Large intestine (tissue), 3 donors: Measurements from ENCODE around the gene RPL23. TPM values are rescaled to one million over a fixed set of nuclear protein-coding genes. Genes with fewer than 3 reads are reported as not detected.
A peak's percentile ranks its signal among the peaks of the same experiment; 100 is the strongest.

Source experiments
- DNase-seq, 2 donors: peaks; one replicate each; pipeline versions ENCODE4 v3.0.0 to v3.0.0-alpha.2; 2013
- H3K27ac ChIP-seq: one replicate; pipeline ENCODE4 v1.5.1; 2013; ENCODE audit warnings: low read length
- H3K27me3 ChIP-seq: 2 replicates; pipeline ENCODE4 v1.6.1; 2013; ENCODE audit warnings: low read length; ENCODE audit not compliant: control insufficient read depth, insufficient read depth
- H3K36me3 ChIP-seq: 2 replicates; pipeline ENCODE4 v1.6.1; 2013; ENCODE audit warnings: low read length; ENCODE audit not compliant: control insufficient read depth, insufficient read depth
- H3K4me1 ChIP-seq: one replicate; pipeline ENCODE4 v1.6.1; 2013; ENCODE audit warnings: low read length; ENCODE audit not compliant: control insufficient read depth, insufficient read depth
- H3K4me3 ChIP-seq: one replicate; pipeline ENCODE4 v1.5.1; 2013; ENCODE audit warnings: low read length
- H3K9me3 ChIP-seq: one replicate; pipeline ENCODE4 v1.6.1; 2013; ENCODE audit warnings: mild to moderate bottlenecking, low read depth, low read length, moderate library complexity; ENCODE audit not compliant: control insufficient read depth
- WGBS: methylation state at CpG from one replicate; pipeline ENCODE4 v1.1.5; 2013; ENCODE audit warnings: low lambda C conversion rate; ENCODE audit not compliant: insufficient coverage; 5-methylcytosine and 5-hydroxymethylcytosine counted together
- polyA plus RNA-seq: library from polyadenylated mRNA; unstranded; fragments of 120-200 nt; gene quantifications from one replicate; pipeline ENCODE4 v1.2.1, GENCODE V29; 2013

The RPL23 gene
- polyA plus RNA-seq, 1 donor = 2,763 TPM

GRCh38 chr17:38875477-38876075 lies 22.1 kb upstream of the RPL23 start:
- WGBS = no CpG with 5 or more reads among the region's 5 CpGs
- Histone ChIP-seq H3K36me3 (peaks cover 47% of the 10 kb centered on the region), H3K4me3 (no peak overlapping the region), H3K27me3 (no peaks in the 10 kb centered on the region), H3K9me3 (no peaks in the 10 kb centered on the region), H3K27ac (peak overlapping the region; percentile 93), H3K4me1 (peaks cover 65% of the 10 kb centered on the region)
- DNase-seq = no peak

DNA sequence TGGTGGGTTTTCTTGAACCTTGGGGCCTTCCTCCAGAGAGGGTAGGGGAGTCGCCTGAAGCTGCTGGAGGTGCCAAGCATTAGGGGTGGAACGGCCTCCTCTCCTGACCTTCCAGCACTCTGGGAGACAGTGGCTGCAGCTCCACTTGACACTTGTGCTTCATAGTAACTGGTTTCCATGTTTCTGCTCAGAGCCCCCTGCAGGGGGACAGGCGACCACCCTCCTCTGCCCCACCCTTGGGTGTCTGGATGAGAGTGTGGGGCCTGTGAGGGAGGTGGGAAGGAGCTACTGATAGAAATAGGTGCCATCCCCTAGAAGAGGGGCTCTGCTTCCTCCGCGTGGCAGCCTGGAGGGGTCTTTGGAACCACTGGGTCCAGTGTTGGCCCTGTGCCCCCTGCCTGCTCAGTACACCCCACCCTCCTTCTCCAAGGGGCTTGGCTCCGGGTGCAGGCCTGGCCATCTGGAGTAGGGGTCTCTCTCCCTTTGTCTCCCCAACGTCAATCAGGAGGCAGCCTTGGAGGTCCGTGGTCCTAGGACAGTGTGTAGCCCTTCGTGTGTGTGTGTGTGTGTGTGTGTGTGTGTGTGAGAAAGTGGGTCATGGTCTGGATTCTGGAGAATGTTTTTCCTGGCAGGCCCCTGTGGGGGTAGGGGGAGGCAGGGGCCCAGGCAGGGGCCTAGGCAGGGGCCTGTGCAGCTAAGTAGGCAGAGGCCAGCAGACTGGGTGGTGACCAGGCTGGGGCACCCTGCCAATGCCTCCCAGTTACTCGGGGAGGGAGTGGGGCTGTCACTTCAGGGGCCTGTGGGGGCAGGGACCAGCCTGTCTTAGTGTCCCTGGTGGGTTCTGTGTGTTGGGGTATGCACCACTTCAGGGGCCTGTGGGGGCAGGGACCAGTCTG lies 21.2 kb upstream of the RPL23 start:
- no CpG with 5 or more reads among the region's 10 CpGs for WGBS
- Histone ChIP-seq H3K4me1 (peaks cover 57% of the 10 kb centered on the region), H3K27me3 (no peaks in the 10 kb centered on the region), H3K36me3 (peaks cover 39% of the 10 kb centered on the region), H3K4me3 (peak overlapping the region; percentile 13), H3K27ac (peak overlapping the region; percentile 93), H3K9me3 (no peaks in the 10 kb centered on the region)
- no peak for DNase-seq

- no peak for DNase-seq
- H3K4me3 ChIP-seq = peak overlapping the region; percentile 13
- no peaks in the 10 kb centered on the region for H3K27me3 ChIP-seq
- WGBS = no CpG with 5 or more reads among the region's 9 CpGs
- H3K36me3 ChIP-seq = peaks cover 30% of the 10 kb centered on the region
- no peaks in the 10 kb centered on the region for H3K9me3 ChIP-seq
- peak overlapping the region; percentile 93 for H3K27ac ChIP-seq
- peaks cover 51% of the 10 kb centered on the region for H3K4me1 ChIP-seq
Observed at GRCh38 chr17:38873640-38874380, 20.3 kb upstream of the RPL23 start.

GRCh38 chr17:38872671-38873385 lies 19.3 kb upstream of the RPL23 start:
- peaks cover 51% of the 10 kb centered on the region for H3K4me1 ChIP-seq
- no peaks in the 10 kb centered on the region for H3K9me3 ChIP-seq
- H3K27me3 ChIP-seq = no peaks in the 10 kb centered on the region
- peak overlapping the region; percentile 93 for H3K27ac ChIP-seq
- peak; percentile 49 to 64 for DNase-seq
- WGBS = no CpG with 5 or more reads among the region's 9 CpGs
- H3K4me3 ChIP-seq = peak overlapping the region; percentile 91
- peaks cover 21% of the 10 kb centered on the region for H3K36me3 ChIP-seq

GRCh38 chr17:38872027-38872511 lies 18.5 kb upstream of the RPL23 start:
- H3K4me3 ChIP-seq = peak overlapping the region; percentile 91
- H3K9me3 ChIP-seq = no peaks in the 10 kb centered on the region
- peak overlapping the region; percentile 93 for H3K27ac ChIP-seq
- H3K27me3 ChIP-seq = no peaks in the 10 kb centered on the region
- H3K4me1 ChIP-seq = peaks cover 45% of the 10 kb centered on the region
- no peak for DNase-seq
- peaks cover 13% of the 10 kb centered on the region for H3K36me3 ChIP-seq
- no CpG with 5 or more reads among the region's 5 CpGs for WGBS

GRCh38 chr17:38871247-38872015 lies 17.9 kb upstream of the RPL23 start:
- DNase-seq = peak; percentile 93 to 96
- H3K4me3 ChIP-seq = peak overlapping the region; percentile 91
- H3K36me3 ChIP-seq = peaks cover 11% of the 10 kb centered on the region
- no peaks in the 10 kb centered on the region for H3K27me3 ChIP-seq
- H3K9me3 ChIP-seq = no peaks in the 10 kb centered on the region
- peak overlapping the region; percentile 93 for H3K27ac ChIP-seq
- H3K4me1 ChIP-seq = peaks cover 43% of the 10 kb centered on the region
- WGBS = no CpG with 5 or more reads among the region's 11 CpGs

DNA sequence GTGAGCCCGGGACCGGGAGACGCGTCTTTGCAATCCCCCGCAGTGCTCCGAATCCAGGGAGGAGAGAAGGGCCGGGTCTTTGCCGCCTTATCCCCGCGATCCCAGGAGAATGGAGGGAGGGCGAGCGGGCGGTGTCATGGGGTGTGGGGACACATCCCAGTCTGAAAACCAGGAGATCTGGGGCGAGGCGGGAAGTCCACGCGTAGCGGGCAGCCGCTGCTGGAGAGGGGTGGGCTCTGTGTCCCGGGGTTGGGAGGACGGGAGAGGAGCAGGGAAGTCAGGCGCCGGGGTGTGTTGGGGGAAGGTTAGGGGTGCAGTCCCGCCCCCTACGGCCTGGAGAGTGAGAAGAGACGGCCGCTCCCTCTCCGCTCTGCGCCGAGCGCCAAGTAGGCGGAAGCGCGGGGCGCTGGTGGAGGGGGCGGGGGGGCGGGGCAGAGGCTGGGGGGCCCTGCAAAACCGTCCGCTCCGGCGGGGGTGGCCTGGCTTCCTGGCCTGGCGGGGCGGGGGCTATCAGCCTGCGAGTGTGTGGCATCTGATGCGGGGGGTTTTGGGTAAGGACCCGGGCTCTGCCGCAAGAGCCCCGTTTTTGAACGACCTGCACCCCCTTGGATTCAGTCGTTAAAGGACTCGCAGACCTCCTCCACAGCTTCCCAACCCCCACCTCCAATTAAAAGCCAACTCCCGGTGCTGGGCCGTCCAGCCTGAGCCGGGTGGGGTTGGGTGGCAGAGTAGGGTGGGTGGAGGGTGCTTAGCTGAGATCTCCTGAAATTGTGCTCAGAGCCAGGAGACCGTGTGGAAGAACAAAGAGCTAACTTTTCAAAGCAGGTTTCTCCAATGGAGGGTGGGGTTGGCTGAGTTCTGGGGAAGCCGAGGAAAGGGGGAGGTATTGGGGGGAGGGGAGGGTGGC lies 17.0 kb upstream of the RPL23 start:
- DNase-seq = peak; percentile 68 to 82
- Histone ChIP-seq H3K27ac (peak overlapping the region; percentile 93), H3K4me1 (peaks cover 42% of the 10 kb centered on the region), H3K36me3 (peaks cover 11% of the 10 kb centered on the region), H3K9me3 (no peaks in the 10 kb centered on the region), H3K4me3 (peak overlapping the region; percentile 91), H3K27me3 (no peaks in the 10 kb centered on the region)
- WGBS = no CpG with 5 or more reads among the region's 56 CpGs

GRCh38 chr17:38869526-38870258 lies 16.2 kb upstream of the RPL23 start, which contains the start of gene LASP1:
Gene LASP1 (plus strand): TSS chr17:38870058. CDS start chr17:38870190, 132 bp downstream.
- peak; percentile 90 to 94 for DNase-seq
- Histone ChIP-seq H3K27me3 (no peaks in the 10 kb centered on the region), H3K4me3 (peak within 1 kb of the TSS; percentile 91), H3K9me3 (no peaks in the 10 kb centered on the region), H3K27ac (peak within 1 kb of the TSS; percentile 93), H3K4me1 (peaks cover 34% of the 10 kb centered on the region), H3K36me3 (peaks cover 9% of the 10 kb centered on the region)
- WGBS = no CpG with 5 or more reads among the region's 73 CpGs
